NCI-H2227 (cell line): ENCODE data around the gene HTR5A.

Experiments
- DNase-seq: peaks from one replicate; lab custom pipeline; 2025; ENCODE audit not compliant: unreplicated experiment; lab: John Stamatoyannopoulos, UW

Gene HTR5A

GRCh38 chr7:155084969-155085368 lies 14.8 kb downstream of the HTR5A start:
- DNase-seq, result no peak

GRCh38 chr7:155090684-155091083 lies 20.6 kb downstream of the HTR5A start:
- no peak for DNase-seq

- DNase-seq, result no peak
Measured at GRCh38 chr7:155093596-155093995, 23.5 kb downstream of the HTR5A start.

GRCh38 chr7:155094636-155095135 lies 24.6 kb downstream of the HTR5A start:
- DNase-seq, result no peak

GRCh38 chr7:155097338-155097737 lies 27.2 kb downstream of the HTR5A start:
- DNase-seq, result no peak

- DNase-seq, result no peak
Measured at GRCh38 chr7:155103839-155104238, 33.7 kb downstream of the HTR5A start.

- DNase-seq, result no peak
Measured at GRCh38 chr7:155104913-155105312, 34.8 kb downstream of the HTR5A start.

GRCh38 chr7:155106356-155106755 lies 36.2 kb downstream of the HTR5A start:
- DNase-seq, result no peak

- DNase-seq, result no peak
Measured at GRCh38 chr7:155107126-155107525, 37.0 kb downstream of the HTR5A start.

GRCh38 chr7:155108144-155108901 lies 38.2 kb downstream of the HTR5A start:
- DNase-seq, result no peak

GRCh38 chr7:155109121-155109520 lies 39.0 kb downstream of the HTR5A start:
- no peak for DNase-seq

- DNase-seq, result no peak
Measured at GRCh38 chr7:155115288-155115687, 45.2 kb downstream of the HTR5A start.

- DNase-seq, result no peak
Measured at GRCh38 chr7:155119801-155120382, 49.8 kb downstream of the HTR5A start.

- no peak for DNase-seq
Measured at GRCh38 chr7:155120460-155120859, 50.3 kb downstream of the HTR5A start.

- no peak for DNase-seq
Measured at GRCh38 chr7:155122831-155123230, 52.7 kb downstream of the HTR5A start.

GRCh38 chr7:155123413-155123812 lies 53.3 kb downstream of the HTR5A start:
- DNase-seq, result no peak

GRCh38 chr7:155124706-155125105 lies 54.6 kb downstream of the HTR5A start:
- DNase-seq, result no peak

- DNase-seq, result no peak
Measured at GRCh38 chr7:155129186-155129585, 59.1 kb downstream of the HTR5A start.

GRCh38 chr7:155129789-155130188 lies 59.7 kb downstream of the HTR5A start:
- no peak for DNase-seq

GRCh38 chr7:155130493-155130892 lies 60.4 kb downstream of the HTR5A start:
- DNase-seq, result no peak

GRCh38 chr7:155131090-155131489 lies 61.0 kb downstream of the HTR5A start:
- no peak for DNase-seq

- DNase-seq, result no peak
Measured at GRCh38 chr7:155132431-155132830, 62.3 kb downstream of the HTR5A start.
